Heart left ventricle (tissue), 16 donors: ENCODE results near the gene SNRPA1. TPM values are rescaled to one million over a fixed set of nuclear protein-coding genes. Genes with fewer than 3 reads are reported as not detected.

Experiments
- ATAC-seq, 4 donors: fragments of 200-7000 bp; cut with Tn5 transposase; one replicate each; pipeline ENCODE4 v1.9.1; 2020 to 2022; ENCODE audit warnings: moderate library complexity in 4 of 4, mild to moderate bottlenecking in 3 of 4, moderate number of reproducible peaks in 1 of 4
- DNase-seq, 5 donors: peaks; one replicate each; pipeline ENCODE4 v3.0.0-alpha.2; 2020
- H3K27ac ChIP-seq, 12 donors: fragments of 200-600 bp; sonication (generic) in 4 of 12; one replicate each; pipeline versions ENCODE4 v1.5.0 to v1.8.0; 2016 to 2022; ENCODE audit warnings: mild to moderate bottlenecking in 2 of 12
- H3K27me3 ChIP-seq, 9 donors: fragments of 200-600 bp; sonication (generic) in 2 of 9; one replicate each; pipeline versions ENCODE4 v1.5.1 to v1.8.0; 2016 to 2022; ENCODE audit warnings: mild to moderate bottlenecking in 3 of 9
- H3K36me3 ChIP-seq, 9 donors: fragments of 200-600 bp; sonication (generic) in 2 of 9; one replicate each; pipeline versions ENCODE4 v1.5.0 to v1.8.0; 2018 to 2022; ENCODE audit warnings: mild to moderate bottlenecking in 2 of 9
- H3K4me1 ChIP-seq, 12 donors: fragments of 200-600 bp; sonication (generic) in 4 of 12; one replicate each; pipeline versions ENCODE4 v1.5.0 to v1.8.0; 2016 to 2022; ENCODE audit warnings: mild to moderate bottlenecking in 3 of 12
- H3K4me3 ChIP-seq, 12 donors: fragments of 200-600 bp; sonication (generic) in 4 of 12; one replicate each; pipeline versions ENCODE4 v1.5.0 to v1.8.0; 2017 to 2022; ENCODE audit warnings: mild to moderate bottlenecking in 9 of 12, moderate library complexity in 4 of 12
- H3K9me3 ChIP-seq, 12 donors: fragments of 200-600 bp; sonication (generic) in 4 of 12; one replicate each; pipeline versions ENCODE4 v1.5.0 to v1.8.0; 2016 to 2022; ENCODE audit warnings: mild to moderate bottlenecking in 1 of 12
- CTCF ChIP-seq, 12 donors: fragments of 200-600 bp; sonication (generic) in 4 of 12; IDR thresholded peaks; one replicate each; pipeline versions ENCODE4 v1.5.0 to v1.8.0; 2018 to 2022; ENCODE audit warnings: antibody characterized with exemption in 12 of 12, mild to moderate bottlenecking in 5 of 12
- POLR2A ChIP-seq, 2 donors: fragments of 450-650 bp; IDR thresholded peaks; one replicate each; pipeline ENCODE4 v1.6.1; 2017; ENCODE audit warnings: antibody characterized with exemption in 2 of 2, mild to moderate bottlenecking in 2 of 2, moderate library complexity in 2 of 2
- WGBS, 4 donors: extraction: QIAGEN DNeasy Blood & Tissue Kit in 2 of 4; methylation state at CpG; one replicate each; pipeline versions ENCODE4 v1.1.5 to v1.1.7; 2013 to 2018; 5-methylcytosine and 5-hydroxymethylcytosine counted together
- intact Hi-C, 10 donors: fragments of 100-400 bp; cut with DNase I; formaldehyde crosslinking; loops; one replicate each; pipeline versions ENCODE4 v1.11.1 to v1.14.2; 2022
- polyA plus RNA-seq, 2 donors: library from polyadenylated mRNA; stranded (reverse); fragments of 200-250 nt; gene quantifications; one replicate each; pipeline ENCODE4 v1.2.3, GENCODE V29; 2013
- total RNA-seq, 9 donors: library from RNA; depleted of rRNA in 2 of 9; stranded (reverse); fragments of >200 nt in 2 of 9; fragmentation: NEBNext Ultra II Directional in 3 of 9; extraction: Animal tissue kit (Norgen Biotek cat#: 25700) in 3 of 9; gene quantifications; one replicate each; pipeline versions ENCODE4 v1.1.0 to v1.2.4, GENCODE V29; 2016 to 2023
- donor health status: ischemic (EF 13 %, LVEDD 7.1; RV severe dilation, severe dysfunction).
- donor health status: healthy with polysubstance abuse.
- donor health status: DM: no; HTN: yes; CAD: no.
- donor health status: DM: no; HTN: no; CAD: no.
- donor health status: ischemic (EF 25% LVEDD 6.9; RV normal size, moderate dysfunction).
- donor health status: ischemic (EF 25% LVEDD 5.7; RV mildly dilated, moderate dysfunction).
- donor health status: healthy.
- donor health status: DM: yes; HTN: yes; CAD: no.
- donor health status: ischemic (EF 35%, LVEDD 5.7; RV mildly dilated, moderate dysfunction).
- donor health status: nonischemic (EF 11% LVEDD 7.7; RV severe dilation, severe dysfunction).
- donor health status: DM: yes; HTN: yes; CAD: no.
- donor health status: PGD.
- donor health status: ischemic (EF 29% LVEDD 5.4; RV normal size, mild dysfunction).
- donor health status: nonischemic (EF 23%, LVEDD 6.1; RV moderate dilation, normal function).

SNRPA1 gene
- total and polyA plus RNA-seq, 11 donors: 17.6 to 57.8 (median 30.2) TPM

- TF ChIP-seq CTCF (IDR thresholded peaks at IDR 0.05): no peak
- no peak for TF ChIP-seq POLR2A (IDR thresholded peaks at IDR 0.05)
- H3K27me3 ChIP-seq: no peaks in the 10 kb centered on the region
- intact Hi-C loops: loop anchor here in 7 of 10 donors (5.0 to 10.0 kb wide), 7 partner anchors 67 to 630 kb away; partner anchors contain the start of gene LRRK1 (in 1 of the 7)
- H3K27ac ChIP-seq: no peak overlapping the region
- H3K4me1 ChIP-seq: peaks cover 0 to 43% (median 30%) of the 10 kb centered on the region in 12 donors
- DNase-seq (no peak), ATAC-seq (no peak)
- H3K9me3 ChIP-seq: no peaks in the 10 kb centered on the region
- no peaks in the 10 kb centered on the region for H3K36me3 ChIP-seq
- 89 to 92% (median 92%) methylated on average over 11 of the region's 11 CpGs for WGBS, 4 donors
- no peak overlapping the region for H3K4me3 ChIP-seq
Observed at GRCh38 chr15:101254157-101255050, 40.6 kb downstream of the SNRPA1 start.

DNA sequence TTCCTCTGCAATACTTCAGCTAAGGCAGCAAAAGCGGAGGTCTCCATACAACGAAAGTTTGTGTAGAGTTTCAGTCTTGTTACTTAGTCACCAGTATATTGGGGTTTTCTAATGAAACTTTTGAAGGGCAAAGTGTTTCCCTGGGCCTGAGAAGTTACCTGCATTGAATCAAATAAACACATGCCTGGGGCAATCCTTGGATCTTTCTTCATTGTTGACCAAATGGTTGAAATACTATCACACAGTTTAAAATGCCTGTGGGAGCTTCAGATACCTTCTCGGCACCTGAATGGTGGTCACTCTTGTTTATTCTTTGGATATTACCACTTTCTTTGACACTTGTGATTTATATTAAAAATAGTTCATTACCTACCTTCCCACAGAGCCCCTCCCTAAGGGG, 42.2 kb downstream of the SNRPA1 start:
- DNase-seq (no peak), ATAC-seq (no peak)
- Histone ChIP-seq H3K4me1 (peaks cover 0 to 56% (median 39%) of the 10 kb centered on the region in 12 donors), H3K9me3 (no peaks in the 10 kb centered on the region), H3K27ac (peak overlapping the region in 11 of 12 donors; percentile 87 to 97 (median 91)), H3K27me3 (no peaks in the 10 kb centered on the region), H3K4me3 (peak overlapping the region in 11 of 12 donors; percentile 71 to 99 (median 78)), H3K36me3 (peaks cover 0 to 8% (median 1%) of the 10 kb centered on the region in 9 donors)
- 56 to 68% (median 63%) methylated on average over 3 of the region's 3 CpGs for WGBS, 4 donors
- TF ChIP-seq POLR2A (IDR thresholded peaks at IDR 0.05) (no peak), CTCF (IDR thresholded peaks at IDR 0.05) (no peak)
- intact Hi-C loops: loop anchor here in 7 of 10 donors (1.0 to 10.0 kb wide), 7 partner anchors 66 to 628 kb away; no protein-coding TSS in a partner anchor

- Histone ChIP-seq H3K4me3 (peak within 1 kb of the TSS; percentile 64 to 99 (median 86)), H3K27me3 (no peaks in the 10 kb centered on the region), H3K27ac (peak within 1 kb of the TSS; percentile 87 to 97 (median 90)), H3K36me3 (peaks cover 0 to 15% (median 4%) of the 10 kb centered on the region in 9 donors), H3K9me3 (no peaks in the 10 kb centered on the region), H3K4me1 (peaks cover 0 to 63% (median 45%) of the 10 kb centered on the region in 12 donors)
- ATAC-seq (peak; percentile 83 to 90 (median 90)), DNase-seq (peak; percentile 94 to 96 (median 96))
- TF ChIP-seq CTCF (IDR thresholded peaks at IDR 0.05) (peak in 8 of 12 donors; percentile 21 to 53 (median 39)), POLR2A (IDR thresholded peaks at IDR 0.05) (peak; percentile 18 to 88)
- intact Hi-C loops: loop anchor here in 8 of 10 donors (1.0 to 10.0 kb wide), 10 partner anchors 65 to 627 kb away; no protein-coding TSS in a partner anchor
- 1 to 2% (median 1%) methylated on average over 61 to 108 of the region's 108 CpGs for WGBS, 4 donors
Observed at GRCh38 chr15:101251830-101252820, 42.9 kb downstream of the SNRPA1 start, which contains the start of gene CHSY1. TSS of gene CHSY1 (minus strand) at chr15:101252048. CDS start at chr15:101251456, 592 bp downstream.
